HG03439 (cell line): ENCODE measurements around the gene UBTD1.

Experiments
- ATAC-seq: cut with Tn5 transposase; IDR thresholded peaks from one replicate; pipeline ENCODE4 v1.9.1; 2021; ENCODE audit warnings: mild to moderate bottlenecking, moderate library complexity; ENCODE audit not compliant: unreplicated experiment

UBTD1 gene

DNA sequence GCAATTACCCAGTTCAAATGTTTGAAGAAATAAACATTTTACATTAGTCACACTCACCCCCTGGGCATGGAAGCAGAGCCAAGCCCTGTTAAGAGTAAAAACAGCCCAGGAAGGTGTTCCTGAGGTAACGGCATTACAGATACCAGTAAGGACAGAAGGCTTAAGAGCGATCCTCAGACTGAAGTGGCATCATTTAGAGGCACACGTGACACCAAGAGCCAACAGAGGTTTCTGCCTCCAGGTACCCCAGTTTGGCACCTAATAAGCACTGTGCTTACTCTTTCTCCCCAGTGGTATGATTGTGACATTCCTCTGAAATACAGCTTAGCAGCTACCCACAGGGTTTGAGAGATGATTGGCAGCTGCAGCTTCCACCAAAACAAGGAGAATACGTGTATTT, 17.7 kb upstream of the UBTD1 start:
- no peak for ATAC-seq

GRCh38 chr10:97482381-97482780, 16.3 kb upstream of the UBTD1 start:
- no peak for ATAC-seq

- ATAC-seq, result no peak
Measured at GRCh38 chr10:97483506-97483905, 15.2 kb upstream of the UBTD1 start.

DNA sequence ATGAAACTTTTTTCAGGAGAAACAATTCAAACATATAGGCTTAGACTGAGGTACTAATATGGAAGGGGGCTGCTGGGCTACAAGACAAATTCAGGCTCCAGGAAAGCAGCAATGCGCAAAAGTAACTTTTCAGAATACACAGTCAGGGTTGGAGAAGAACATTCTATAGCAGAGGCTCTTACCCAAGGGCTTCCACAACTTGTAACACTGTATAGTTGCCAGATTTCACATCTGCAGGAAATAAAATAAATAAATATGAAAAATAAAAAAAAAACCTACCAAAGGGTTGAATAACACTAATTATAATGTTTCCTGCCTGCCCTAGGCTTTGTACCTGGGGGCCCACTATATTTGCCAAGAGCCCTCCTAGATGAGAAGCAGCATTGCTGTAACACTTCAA, 14.8 kb upstream of the UBTD1 start:
- no peak for ATAC-seq

- ATAC-seq, result no peak
Measured at GRCh38 chr10:97485647-97486281, 13.0 kb upstream of the UBTD1 start.

GRCh38 chr10:97490592-97490991, 8.1 kb upstream of the UBTD1 start:
- no peak for ATAC-seq

DNA sequence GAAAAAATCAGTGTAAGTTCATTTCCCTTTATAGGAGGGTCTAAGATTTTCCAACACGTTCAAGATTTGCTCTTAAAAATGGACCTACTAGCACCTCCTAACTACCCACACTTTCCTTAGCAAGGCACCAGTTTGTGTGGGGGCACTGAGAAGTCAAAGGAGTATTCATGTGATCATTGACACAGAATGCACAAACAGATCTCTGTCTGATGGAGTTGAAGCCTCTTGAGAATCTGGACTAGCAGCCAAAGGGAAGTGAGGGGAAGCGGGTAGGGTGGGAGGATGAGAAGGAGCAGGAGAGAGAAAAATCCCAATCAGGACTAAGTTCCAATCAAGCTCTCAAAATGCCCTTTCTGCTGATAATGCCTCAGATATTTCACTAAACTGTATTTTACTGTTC, 4.6 kb upstream of the UBTD1 start:
- ATAC-seq, result no peak

- ATAC-seq, result no peak
Measured at GRCh38 chr10:97494863-97495506, 3.7 kb upstream of the UBTD1 start.

DNA sequence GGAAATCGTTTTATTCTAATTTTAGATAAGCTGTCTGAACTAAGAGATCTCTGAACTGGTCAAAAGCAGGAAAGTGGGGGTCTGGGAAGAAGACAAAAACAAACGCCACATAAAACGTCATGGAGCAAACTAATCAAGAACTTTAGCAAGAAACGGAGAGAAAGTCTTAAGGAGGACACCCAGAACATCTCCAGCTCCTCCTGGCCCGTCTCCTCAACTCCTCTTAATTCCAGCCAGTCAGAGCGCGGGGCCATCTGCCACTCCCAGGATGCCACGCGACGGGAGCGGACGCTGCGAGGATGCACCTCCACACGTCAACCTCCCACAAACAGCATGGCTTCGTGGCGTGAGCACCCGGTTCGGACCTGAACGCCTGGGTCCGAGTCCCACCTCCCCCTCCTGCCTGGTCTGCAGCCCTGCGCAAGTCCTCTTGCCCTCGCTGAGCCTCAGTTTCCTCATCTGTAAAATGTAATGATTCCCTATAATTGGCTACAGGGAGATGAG, 1.1 kb upstream of the UBTD1 start:
- peak; percentile 23 for ATAC-seq

DNA sequence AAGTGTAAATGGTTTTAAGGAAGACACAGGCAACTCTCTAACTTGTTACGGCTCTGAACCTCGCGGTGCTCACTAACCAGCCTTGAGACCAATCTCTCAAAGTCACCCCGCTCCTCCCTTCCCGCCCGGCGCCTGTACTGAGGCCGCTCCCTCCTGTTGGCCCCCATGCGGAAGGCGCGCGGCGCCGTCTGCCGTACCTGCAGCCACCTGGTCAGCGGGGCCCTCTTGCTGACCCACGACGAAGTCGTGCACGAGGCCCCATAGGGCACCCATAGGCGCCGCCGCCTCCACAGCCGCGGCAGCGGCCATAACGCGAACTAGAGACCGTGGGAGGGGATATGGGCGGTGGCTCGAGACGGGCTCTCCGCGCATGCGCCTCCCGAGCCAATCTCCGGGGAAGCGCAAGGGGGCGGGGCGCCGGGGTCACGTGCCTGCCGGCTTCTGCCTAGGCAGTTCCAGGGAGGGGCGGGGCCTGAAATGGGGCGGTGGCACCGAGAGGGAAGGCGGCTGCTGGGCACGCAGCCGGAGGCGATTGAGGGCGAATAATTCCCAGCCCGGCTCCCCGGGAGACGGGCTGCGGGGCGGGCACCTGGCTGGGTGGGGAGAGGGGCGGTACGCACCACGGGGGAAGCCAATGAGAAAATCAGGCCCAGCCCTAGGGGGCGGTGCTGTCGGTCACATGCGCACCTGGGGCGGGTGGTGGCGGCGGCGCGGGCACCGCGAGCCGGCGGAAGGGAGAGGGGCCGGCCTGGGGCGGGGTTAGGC, 466 bp upstream of the UBTD1 start, which contains the start of gene MMS19:
TSS of gene MMS19 (minus strand) at position 347 of the 765 bp plus-strand sequence. CDS start at position 309, 38 bp downstream.
- peak; percentile 93 for ATAC-seq

DNA sequence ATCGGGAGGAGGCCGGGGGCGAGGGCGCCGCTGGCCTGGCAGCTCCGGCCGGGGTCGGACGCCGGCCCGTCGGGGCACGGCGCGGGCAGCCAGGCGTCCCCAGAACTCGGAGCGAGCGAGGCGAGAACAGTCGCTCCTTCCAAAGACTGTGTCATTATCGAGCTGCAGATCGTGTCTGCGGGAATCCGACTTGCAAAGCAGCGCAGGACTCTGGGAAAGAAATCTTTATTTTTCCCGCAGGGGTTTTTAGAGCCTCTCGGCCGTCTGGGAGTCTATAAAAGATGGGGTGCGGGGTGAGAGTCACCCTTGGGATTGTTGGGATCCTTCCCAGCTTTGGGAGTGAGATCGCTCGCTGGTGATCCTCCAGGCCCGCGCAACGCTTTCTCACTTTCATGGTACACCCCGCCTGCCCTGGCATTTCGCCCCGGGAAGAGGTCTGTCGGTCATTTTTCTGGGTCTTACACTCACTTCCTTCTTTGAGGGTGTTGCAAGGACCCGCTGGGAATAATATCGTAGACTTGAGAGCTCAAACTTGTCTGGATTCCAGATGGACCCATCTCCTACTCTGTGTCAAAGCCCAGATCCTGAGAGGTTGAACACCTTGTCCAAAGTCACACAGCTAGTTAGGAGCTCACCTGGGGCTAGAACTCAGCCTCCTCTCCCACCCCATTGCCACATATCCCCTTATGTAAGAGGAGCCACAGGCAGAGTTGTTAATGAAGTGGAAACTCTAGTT, 1.0 kb downstream of the UBTD1 start:
- ATAC-seq, result no peak

DNA sequence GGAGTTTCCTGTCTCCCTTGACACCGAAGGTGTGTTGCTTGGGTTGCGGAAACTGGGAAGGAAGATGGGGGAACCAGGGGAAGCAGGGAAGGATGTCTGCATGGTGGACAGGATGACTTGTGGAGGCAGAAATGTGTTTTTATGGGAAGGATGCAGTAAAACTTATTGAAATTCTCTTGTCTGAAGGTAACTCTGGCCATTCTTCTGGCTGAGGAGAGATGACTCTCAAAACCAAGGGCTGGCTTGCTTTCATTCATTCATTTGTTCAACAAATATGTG, 1.5 kb downstream of the UBTD1 start:
- ATAC-seq, result no peak

- no peak for ATAC-seq
Measured at GRCh38 chr10:97502916-97503315, 4.2 kb downstream of the UBTD1 start.

DNA sequence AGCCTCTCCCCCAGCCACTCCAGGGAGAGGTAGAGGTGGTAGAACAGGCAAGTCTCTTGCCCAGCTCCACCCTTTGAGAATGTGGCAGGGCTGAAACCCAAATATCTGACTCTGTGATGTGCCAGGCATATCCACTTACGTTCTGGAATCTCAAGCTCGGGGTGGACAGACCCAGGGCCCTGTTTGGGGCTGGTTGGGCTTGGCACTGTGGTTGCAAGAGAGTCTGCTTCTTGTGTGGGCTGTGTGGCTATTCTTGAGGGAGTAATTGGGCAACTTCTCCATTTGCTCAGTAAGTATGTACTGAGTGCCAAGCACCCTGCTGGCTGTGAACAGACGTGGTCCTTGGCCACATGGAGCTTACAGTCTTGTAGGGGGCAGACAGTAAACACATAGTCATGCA, 4.7 kb downstream of the UBTD1 start:
- ATAC-seq, result no peak

- no peak for ATAC-seq
Measured at GRCh38 chr10:97505152-97505551, 6.4 kb downstream of the UBTD1 start.

DNA sequence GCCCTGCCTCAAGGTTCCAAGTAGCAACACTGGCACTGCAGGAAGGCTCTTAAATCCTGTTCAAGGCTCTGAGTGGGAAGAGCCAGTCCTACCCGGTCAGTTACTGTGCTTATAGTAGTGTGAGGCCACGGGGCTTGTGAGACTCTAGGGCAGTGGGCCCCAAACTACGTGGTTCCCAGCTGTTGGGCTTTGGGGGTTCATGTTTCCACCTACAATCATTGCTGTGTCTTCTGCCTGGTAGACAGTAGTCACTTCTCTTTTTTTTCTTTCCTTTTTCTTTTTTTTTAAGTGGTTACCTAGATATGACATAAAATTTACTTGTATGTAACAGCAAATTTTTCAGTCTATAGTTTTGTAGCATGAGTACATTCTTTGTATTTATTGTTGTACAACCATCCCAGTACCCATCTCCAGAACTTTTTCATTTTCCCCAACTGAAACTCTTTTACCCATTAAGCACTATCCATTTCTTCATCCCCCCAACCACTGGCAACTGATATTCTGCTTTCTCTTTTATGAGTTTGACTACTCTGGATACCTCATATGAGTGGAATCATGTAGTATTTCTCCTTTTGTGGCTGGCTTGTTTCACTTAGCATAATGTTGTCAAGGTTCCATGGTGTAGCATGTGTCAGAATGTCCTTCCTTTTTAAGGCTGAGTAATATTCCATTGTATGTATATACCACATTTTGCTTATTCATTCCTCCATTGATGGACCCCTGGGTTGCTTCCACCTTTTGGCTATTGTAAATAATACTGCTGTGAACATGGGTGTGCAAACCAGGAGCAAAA, 7.7 kb downstream of the UBTD1 start:
- no peak for ATAC-seq

GRCh38 chr10:97508342-97508741, 9.6 kb downstream of the UBTD1 start:
- no peak for ATAC-seq

GRCh38 chr10:97509120-97509680, 10.5 kb downstream of the UBTD1 start:
- no peak for ATAC-seq

GRCh38 chr10:97510686-97511085, 12.0 kb downstream of the UBTD1 start:
- no peak for ATAC-seq

DNA sequence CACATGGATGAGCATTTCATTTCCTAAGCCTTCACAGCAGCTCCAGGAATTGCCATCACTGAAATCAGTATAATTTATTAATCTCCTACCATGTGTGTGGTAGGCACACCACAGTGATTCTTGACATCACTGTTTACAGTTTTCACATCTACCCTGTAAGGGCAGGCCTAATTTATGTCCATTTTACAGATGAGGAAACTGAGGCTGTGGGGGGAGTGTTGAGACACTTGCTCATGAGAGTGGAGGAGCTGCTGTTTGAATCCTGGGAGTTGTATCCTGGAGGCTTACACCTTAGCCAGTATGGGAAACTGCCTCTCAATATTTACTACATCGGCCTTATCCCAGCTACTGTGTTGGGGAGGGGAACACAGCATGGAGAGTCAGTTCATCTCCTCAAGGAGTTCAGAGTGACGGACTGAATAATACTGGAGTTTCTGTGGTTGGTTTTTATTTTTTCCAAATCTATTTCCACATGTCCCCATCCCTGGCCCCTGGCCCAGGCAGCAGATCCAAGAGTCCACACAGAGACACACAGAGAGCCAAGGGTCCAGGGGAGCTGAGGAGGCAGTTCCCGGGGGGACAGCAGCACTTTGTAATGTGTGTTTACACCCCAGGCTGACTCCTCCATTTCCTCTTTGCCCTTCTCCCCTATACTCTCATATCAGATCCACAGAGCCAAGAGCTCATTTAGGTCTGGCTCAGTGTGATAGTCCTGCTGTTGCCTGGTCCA, 13.2 kb downstream of the UBTD1 start:
- no peak for ATAC-seq
